Tibial artery (tissue), 4 donors: ENCODE results near the gene XRCC6.
A peak's percentile ranks its signal among the peaks of the same experiment; 100 is the strongest.

Experiments used
- DNase-seq, 2 donors: peaks; one replicate each; pipeline ENCODE4 v3.0.0-alpha.2; 2019
- H3K27ac ChIP-seq, 2 donors: fragments of 200-600 bp; sonication (generic) in 1 of 2; 1 replicate in 1 of 2; 2 replicates in 1 of 2; pipeline ENCODE4 v1.5.1; 2018 to 2019; ENCODE audit warnings: mild to moderate bottlenecking in 1 of 2
- H3K27me3 ChIP-seq, 2 donors: fragments of 200-600 bp; sonication (generic) in 1 of 2; one replicate each; pipeline versions ENCODE4 v1.5.1 to v1.6.0; 2016 to 2019
- H3K36me3 ChIP-seq, 3 donors: fragments of 200-600 bp; sonication (generic) in 2 of 3; one replicate each; pipeline ENCODE4 v1.5.1; 2016 to 2019; ENCODE audit warnings: mild to moderate bottlenecking in 2 of 3
- H3K4me1 ChIP-seq, 4 donors: fragments of 200-600 bp; sonication (generic) in 2 of 4; 1 replicate in 3 of 4; 2 replicates in 1 of 4; pipeline ENCODE4 v1.5.1; 2016 to 2019
- H3K4me3 ChIP-seq, 2 donors: fragments of 200-600 bp; sonication (generic) in 1 of 2; 1 replicate in 1 of 2; 2 replicates in 1 of 2; pipeline ENCODE4 v1.5.1; 2018 to 2019; ENCODE audit warnings: mild to moderate bottlenecking in 2 of 2
- H3K9me3 ChIP-seq, 3 donors: fragments of 200-600 bp; sonication (generic) in 1 of 3; one replicate each; pipeline ENCODE4 v1.5.1; 2016 to 2019
- intact Hi-C: fragments of 100-400 bp; cut with DNase I; formaldehyde crosslinking; loops from one replicate; pipeline ENCODE4 v1.15.0; 2023; ENCODE audit warnings: low total_unique reads
- TF ChIP-seq, protein P1 (sequence below), 2 experiments: fragments of 200-600 bp in 1 of 2; fragments of 450-650 bp in 1 of 2; IDR thresholded peaks; one replicate each; pipeline ENCODE4 v1.5.1; 2017 to 2019; ENCODE audit warnings: antibody characterized with exemption in 2 of 2, mild to moderate bottlenecking in 1 of 2, moderate library complexity in 1 of 2

XRCC6 gene

DNA sequence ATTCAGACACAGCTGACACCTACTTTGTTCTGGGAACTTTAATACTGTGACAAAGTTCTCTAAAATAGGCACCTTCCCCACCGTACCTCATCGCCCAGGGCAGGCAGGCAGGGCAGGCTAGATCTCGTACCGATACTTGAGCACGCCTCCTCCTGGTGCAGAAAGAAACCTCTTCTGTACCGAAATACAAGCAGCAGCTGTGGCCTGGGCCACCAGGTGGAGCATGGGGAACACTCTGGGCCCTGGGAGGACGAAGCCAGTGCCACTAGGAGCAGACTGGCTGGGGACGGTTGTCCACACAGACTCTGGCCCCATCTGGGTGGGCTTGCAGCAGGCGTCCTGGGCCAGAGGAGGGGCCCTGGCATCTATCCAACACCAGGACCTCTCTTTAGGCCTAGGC lies 44.2 kb upstream of the XRCC6 start:
- no peak overlapping the region for H3K4me3 ChIP-seq
- peaks cover 13 to 92% (median 55%) of the 10 kb centered on the region in 3 donors for H3K36me3 ChIP-seq
- peak; percentile 47 to 82 for DNase-seq
- no peaks in the 10 kb centered on the region for H3K9me3 ChIP-seq
- TF ChIP-seq, protein P1, sequence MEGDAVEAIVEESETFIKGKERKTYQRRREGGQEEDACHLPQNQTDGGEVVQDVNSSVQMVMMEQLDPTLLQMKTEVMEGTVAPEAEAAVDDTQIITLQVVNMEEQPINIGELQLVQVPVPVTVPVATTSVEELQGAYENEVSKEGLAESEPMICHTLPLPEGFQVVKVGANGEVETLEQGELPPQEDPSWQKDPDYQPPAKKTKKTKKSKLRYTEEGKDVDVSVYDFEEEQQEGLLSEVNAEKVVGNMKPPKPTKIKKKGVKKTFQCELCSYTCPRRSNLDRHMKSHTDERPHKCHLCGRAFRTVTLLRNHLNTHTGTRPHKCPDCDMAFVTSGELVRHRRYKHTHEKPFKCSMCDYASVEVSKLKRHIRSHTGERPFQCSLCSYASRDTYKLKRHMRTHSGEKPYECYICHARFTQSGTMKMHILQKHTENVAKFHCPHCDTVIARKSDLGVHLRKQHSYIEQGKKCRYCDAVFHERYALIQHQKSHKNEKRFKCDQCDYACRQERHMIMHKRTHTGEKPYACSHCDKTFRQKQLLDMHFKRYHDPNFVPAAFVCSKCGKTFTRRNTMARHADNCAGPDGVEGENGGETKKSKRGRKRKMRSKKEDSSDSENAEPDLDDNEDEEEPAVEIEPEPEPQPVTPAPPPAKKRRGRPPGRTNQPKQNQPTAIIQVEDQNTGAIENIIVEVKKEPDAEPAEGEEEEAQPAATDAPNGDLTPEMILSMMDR (IDR thresholded peaks at IDR 0.05) = peak; percentile 62 to 84
- H3K27me3 ChIP-seq = no peaks in the 10 kb centered on the region
- intact Hi-C loops = no loop called here
- H3K27ac ChIP-seq = peak overlapping the region; percentile 65 to 66
- peaks cover 0 to 18% (median 12%) of the 10 kb centered on the region in 4 donors for H3K4me1 ChIP-seq

DNA sequence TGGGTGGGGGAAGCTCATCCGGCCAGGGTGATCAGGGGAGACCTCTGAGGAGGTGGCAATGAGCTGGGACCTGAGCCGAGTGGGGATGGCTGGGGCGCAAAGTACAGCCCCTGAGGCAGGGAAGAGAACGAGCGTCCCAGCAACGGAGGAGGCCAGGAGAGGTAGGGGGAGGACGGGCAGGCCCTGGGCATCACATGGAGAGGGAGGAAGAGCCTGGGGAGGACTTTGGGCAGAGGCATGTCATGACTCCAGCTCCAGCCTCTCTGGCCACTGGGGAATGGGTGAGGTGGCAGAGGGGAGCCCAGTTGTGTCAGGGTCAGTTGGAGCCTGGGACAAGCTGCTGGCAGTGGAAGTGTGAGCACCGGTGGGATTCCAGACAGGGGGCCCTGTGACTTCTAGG lies 43.0 kb upstream of the XRCC6 start:
- no peaks in the 10 kb centered on the region for H3K9me3 ChIP-seq
- peaks cover 10 to 94% (median 57%) of the 10 kb centered on the region in 3 donors for H3K36me3 ChIP-seq
- no peaks in the 10 kb centered on the region for H3K27me3 ChIP-seq
- TF ChIP-seq, protein P1 (IDR thresholded peaks at IDR 0.05) = no peak
- H3K4me3 ChIP-seq = no peak overlapping the region
- intact Hi-C loops = no loop called here
- peaks cover 0 to 18% (median 12%) of the 10 kb centered on the region in 4 donors for H3K4me1 ChIP-seq
- DNase-seq = no peak
- H3K27ac ChIP-seq = peak overlapping the region in 1 of 2 donors; percentile 66

DNA sequence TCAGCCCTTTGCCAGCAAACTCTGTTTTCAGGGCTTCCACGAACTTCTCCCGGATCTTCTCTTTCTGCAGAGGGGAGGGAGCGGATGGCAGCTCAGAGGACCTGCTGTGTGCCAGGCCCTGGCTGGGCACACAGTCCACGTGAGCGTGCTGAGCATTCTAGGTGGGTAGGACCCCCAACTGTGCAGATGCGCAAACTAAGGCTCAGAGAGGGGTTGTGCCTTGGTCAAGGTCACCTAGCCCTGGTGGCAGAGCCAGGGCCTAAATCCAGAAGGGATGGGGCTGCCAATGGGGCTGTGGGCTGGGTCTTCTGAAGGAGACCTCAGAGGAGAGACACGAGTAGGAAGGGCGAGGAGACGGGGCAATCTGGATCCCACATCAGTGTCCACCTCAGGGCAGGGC lies 42.3 kb upstream of the XRCC6 start:
- intact Hi-C loops = no loop called here
- no peak for DNase-seq
- peaks cover 13 to 100% (median 57%) of the 10 kb centered on the region in 3 donors for H3K36me3 ChIP-seq
- H3K4me3 ChIP-seq = no peak overlapping the region
- H3K27ac ChIP-seq = peak overlapping the region in 1 of 2 donors; percentile 66
- H3K4me1 ChIP-seq = peaks cover 0 to 18% (median 12%) of the 10 kb centered on the region in 4 donors
- no peaks in the 10 kb centered on the region for H3K9me3 ChIP-seq
- TF ChIP-seq, protein P1 (IDR thresholded peaks at IDR 0.05) = no peak
- H3K27me3 ChIP-seq = no peaks in the 10 kb centered on the region

DNA sequence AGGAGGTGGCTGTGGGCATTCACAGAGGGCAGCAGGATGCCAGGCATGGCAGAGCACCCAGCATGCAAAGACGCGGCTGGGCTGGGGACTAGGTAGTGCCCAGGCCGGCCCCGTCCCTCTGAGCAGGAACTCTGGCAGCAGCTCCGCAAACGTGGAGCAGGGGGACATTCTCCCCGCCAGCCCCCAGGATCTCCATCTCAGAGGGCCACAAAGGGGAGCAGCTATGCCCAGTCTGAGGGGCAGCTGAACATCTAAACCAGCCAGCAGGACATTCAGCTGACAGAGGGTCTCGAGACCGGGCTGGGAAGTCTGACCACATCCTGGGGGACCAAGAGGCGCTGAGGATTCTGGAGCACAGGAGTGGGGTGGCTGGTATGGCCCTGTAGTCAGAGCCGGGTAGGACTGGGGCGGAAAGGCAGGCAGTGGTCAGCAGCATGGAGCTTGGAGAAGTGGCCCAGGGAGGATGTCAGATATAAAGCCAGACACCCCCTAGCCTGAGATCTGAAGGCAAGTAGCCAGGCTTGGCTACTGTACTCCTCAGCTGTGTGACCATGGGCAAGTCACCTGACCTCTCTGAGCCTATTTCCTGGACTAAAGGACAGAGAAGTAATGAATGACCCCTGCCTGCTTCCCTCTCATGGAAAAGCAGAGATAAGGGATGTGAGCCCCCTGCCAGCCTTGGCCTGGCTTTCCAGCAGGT lies 41.6 kb upstream of the XRCC6 start:
- no peak overlapping the region for H3K4me3 ChIP-seq
- no peak for DNase-seq
- no peak overlapping the region for H3K27ac ChIP-seq
- H3K4me1 ChIP-seq = peaks cover 0 to 15% (median 11%) of the 10 kb centered on the region in 4 donors
- no peaks in the 10 kb centered on the region for H3K9me3 ChIP-seq
- intact Hi-C loops = no loop called here
- TF ChIP-seq, protein P1 (IDR thresholded peaks at IDR 0.05) = no peak
- peaks cover 15 to 100% (median 62%) of the 10 kb centered on the region in 3 donors for H3K36me3 ChIP-seq
- H3K27me3 ChIP-seq = no peaks in the 10 kb centered on the region

DNA sequence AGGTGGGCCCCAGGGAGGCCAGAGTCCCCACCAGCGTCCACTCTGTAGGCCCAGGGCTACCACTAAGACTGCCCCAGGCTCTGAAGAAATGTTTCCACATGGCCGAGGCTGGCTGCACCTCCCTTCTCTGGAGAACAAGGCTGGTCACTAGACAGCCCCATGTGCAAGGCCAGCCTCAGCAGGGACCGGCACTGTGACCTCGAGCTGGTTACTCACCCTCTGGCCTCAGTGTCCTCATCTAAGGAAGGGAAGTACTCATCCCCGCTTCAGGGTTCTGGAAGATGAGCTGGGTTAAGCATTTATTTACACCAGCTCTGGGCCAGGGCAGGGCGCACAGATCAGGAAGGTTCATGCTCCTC lies 41.1 kb upstream of the XRCC6 start:
- Histone ChIP-seq H3K4me1 (peaks cover 0 to 9% (median 6%) of the 10 kb centered on the region in 4 donors), H3K36me3 (peaks cover 15 to 100% (median 67%) of the 10 kb centered on the region in 3 donors), H3K4me3 (no peak overlapping the region), H3K27me3 (no peaks in the 10 kb centered on the region), H3K9me3 (no peaks in the 10 kb centered on the region), H3K27ac (no peak overlapping the region)
- intact Hi-C loops = no loop called here
- no peak for DNase-seq
- TF ChIP-seq, protein P1 (IDR thresholded peaks at IDR 0.05) = no peak
